GM12892 (cell line): ENCODE measurements around the gene MTOR.

Source experiments
- POLR2A ChIP-seq: IDR thresholded peaks from 2 replicates; pipeline ENCODE4 v1.6.1; 2011; ENCODE audit warnings: low read depth, low read length, control low read depth
- POLR2AphosphoS5 ChIP-seq: IDR thresholded peaks from 2 replicates; pipeline ENCODE4 v1.6.1; 2011; ENCODE audit warnings: low read depth, low read length, control low read depth

- TF ChIP-seq POLR2A (no peak), POLR2AphosphoS5 (no peak)
Observed at GRCh38 chr1:11187931-11188330, 74.4 kb downstream of the MTOR start.
